MCF 10A (cell line): Measurements from ENCODE around the gene FGB. TPM values are rescaled to one million over a fixed set of nuclear protein-coding genes. Genes with fewer than 3 reads are reported as not detected.

Source experiments
- BruUV-seq: library from RNA; stranded (reverse); fragments of 400-500 nt; replicated peaks from 2 replicates; lab custom pipeline; 2021; lab: Mats Ljungman, UMichigan
- CTCF ChIA-PET: fragments of 300-600 bp; sonication (Branson Sonifier 250); formaldehyde crosslinking; extraction: SDS; loops from one replicate; lab custom pipeline; 2021; ENCODE audit warnings: antibody characterized with exemption, inconsistent platforms; lab: Yijun Ruan, JAX
- POLR2A ChIA-PET: fragments of 300-600, 350-650 bp; sonication (Branson Sonifier 250); formaldehyde crosslinking; extraction: SDS; loops from one replicate; lab custom pipeline; 2020; ENCODE audit warnings: antibody characterized with exemption, inconsistent platforms; lab: Yijun Ruan, JAX
- DNase-seq: peaks from one replicate; pipeline ENCODE4 v3.0.0-alpha.2; 2018; ENCODE audit not compliant: unreplicated experiment
- H3K27ac Mint-ChIP-seq: one replicate; pipeline ENCODE4 v1.8.0; 2022; ENCODE audit warnings: mild to moderate bottlenecking, low read depth, mixed read lengths; ENCODE audit not compliant: unreplicated experiment
- H3K27me3 Mint-ChIP-seq: one replicate; pipeline ENCODE4 v1.8.0; 2022; ENCODE audit warnings: mixed read lengths; ENCODE audit not compliant: insufficient read depth, unreplicated experiment
- H3K36me3 Mint-ChIP-seq: one replicate; pipeline ENCODE4 v1.8.0; 2022; ENCODE audit warnings: mild to moderate bottlenecking, moderate library complexity, mixed read lengths; ENCODE audit not compliant: insufficient read depth, unreplicated experiment
- H3K4me1 Mint-ChIP-seq: one replicate; pipeline ENCODE4 v1.8.0; 2022; ENCODE audit warnings: mixed read lengths; ENCODE audit not compliant: insufficient read depth, unreplicated experiment
- H3K4me3 Mint-ChIP-seq: one replicate; pipeline ENCODE4 v1.8.0; 2022; ENCODE audit warnings: mild to moderate bottlenecking, moderate library complexity, mixed read lengths; ENCODE audit not compliant: unreplicated experiment
- H3K9me3 Mint-ChIP-seq: one replicate; pipeline ENCODE4 v1.8.0; 2022; ENCODE audit warnings: mixed read lengths; ENCODE audit not compliant: unreplicated experiment
- CTCF ChIP-seq: fragments of 200-600 bp; IDR thresholded peaks from one replicate; pipeline ENCODE4 v1.8.0; 2022; ENCODE audit warnings: antibody characterized with exemption, mild to moderate bottlenecking; ENCODE audit not compliant: unreplicated experiment
- intact Hi-C: fragments of 100-400 bp; cut with micrococcal nuclease; formaldehyde crosslinking; loops from 2 replicates; pipeline ENCODE4 v1.14.1; 2022
- total RNA-seq: library from RNA; stranded (reverse); gene quantifications from 2 replicates; pipeline ENCODE4 v1.2.3, GENCODE V29; 2022

FGB gene
- total RNA-seq, 1 experiment from 2014 or later, result not detected

- Mint-ChIP-seq H3K36me3 (no peaks in the 10 kb centered on the region), H3K27me3 (no peaks in the 10 kb centered on the region), H3K27ac (no peak overlapping the region), H3K9me3 (no peaks in the 10 kb centered on the region), H3K4me1 (no peaks in the 10 kb centered on the region), H3K4me3 (no peak overlapping the region)
- TF ChIP-seq CTCF, result no peak
- CTCF ChIA-PET, result interaction anchor here (0.7 to 23.4 kb wide), 4 partner anchors 9 to 56 kb away, joined by 3 to 935 read pairs (median 46); partner anchors contain the start of gene PLRG1
- POLR2A ChIA-PET, result interaction anchor here (1.2 kb wide), 1 partner anchor 40 kb away, joined by 4 read pairs; no protein-coding TSS in a partner anchor
- no peak for DNase-seq
- intact Hi-C loops, result no loop called here
- BruUV-seq, result no TSS peak
Measured at GRCh38 chr4:154609532-154609931, 46.7 kb downstream of the FGB start.

- no TSS peak for BruUV-seq
- POLR2A ChIA-PET, result no interaction called here
- no peaks in the 10 kb centered on the region for H3K27me3 Mint-ChIP-seq
- H3K9me3 Mint-ChIP-seq, result no peaks in the 10 kb centered on the region
- H3K36me3 Mint-ChIP-seq, result no peaks in the 10 kb centered on the region
- intact Hi-C loops, result no loop called here
- H3K4me3 Mint-ChIP-seq, result no peak overlapping the region
- CTCF ChIA-PET, result interaction anchor here (2.4 to 23.4 kb wide), 3 partner anchors 8 to 57 kb away, joined by 19 to 935 read pairs (median 72); partner anchors contain the start of gene PLRG1
- DNase-seq, result no peak
- H3K4me1 Mint-ChIP-seq, result no peaks in the 10 kb centered on the region
- no peak overlapping the region for H3K27ac Mint-ChIP-seq
- no peak for TF ChIP-seq CTCF
Measured at GRCh38 chr4:154610582-154610981, 47.8 kb downstream of the FGB start.

- ChIA-PET CTCF (interaction anchor here (1.0 to 23.4 kb wide), 3 partner anchors 13 to 58 kb away, joined by 3 to 935 read pairs (median 72); partner anchors contain the start of gene PLRG1), POLR2A (no interaction called here)
- no peak overlapping the region for H3K4me3 Mint-ChIP-seq
- no peak for TF ChIP-seq CTCF
- no peaks in the 10 kb centered on the region for H3K27me3 Mint-ChIP-seq
- no peak overlapping the region for H3K27ac Mint-ChIP-seq
- H3K36me3 Mint-ChIP-seq, result no peaks in the 10 kb centered on the region
- no TSS peak for BruUV-seq
- intact Hi-C loops, result no loop called here
- H3K4me1 Mint-ChIP-seq, result no peaks in the 10 kb centered on the region
- H3K9me3 Mint-ChIP-seq, result no peaks in the 10 kb centered on the region
- no peak for DNase-seq
Measured at GRCh38 chr4:154611833-154612232, 49.0 kb downstream of the FGB start.

GRCh38 chr4:154612472-154613414 lies 49.9 kb downstream of the FGB start, which contains the start of gene FGG:
TSS of gene FGG (minus strand) at chr4:154612656. CDS start at chr4:154612609, 47 bp downstream.
- H3K4me1 Mint-ChIP-seq, result no peaks in the 10 kb centered on the region
- no peak within 1 kb of the TSS for H3K27ac Mint-ChIP-seq
- no peak for DNase-seq
- BruUV-seq, result no TSS peak
- ChIA-PET POLR2A (interaction anchor here (0.8 to 1.0 kb wide), 3 partner anchors 11 to 62 kb away, joined by 3 read pairs; no protein-coding TSS in a partner anchor), CTCF (interaction anchor here (0.5 to 23.4 kb wide), 6 partner anchors 12 to 183 kb away, joined by 3 to 935 read pairs (median 6); partner anchors contain the start of gene PLRG1)
- no peaks in the 10 kb centered on the region for H3K9me3 Mint-ChIP-seq
- H3K27me3 Mint-ChIP-seq, result no peaks in the 10 kb centered on the region
- no peak within 1 kb of the TSS for H3K4me3 Mint-ChIP-seq
- intact Hi-C loops, result no loop called here
- no peaks in the 10 kb centered on the region for H3K36me3 Mint-ChIP-seq
- no peak for TF ChIP-seq CTCF
